ENCODE data around the gene PRKRA.
"Not testable (repeated sequence)": the region's sequence is repeated elsewhere in the genome, so short reads cannot be mapped to it uniquely, and the experiment has no call there.

PRKRA gene

GRCh38 chr2:178450774-178451525 lies at the start of gene PRKRA, which contains the start of gene PJVK:
Gene PRKRA (minus strand): TSS chr2:178451175. CDS start chr2:178451030, 145 bp downstream.
Gene PJVK (plus strand): TSS chr2:178451378. CDS start chr2:178453410, 2,032 bp downstream.
- peak; percentile 99 for DNase-seq (ENCODE audit: low spot score)

- DNase-seq (ENCODE audit: low spot score), result no peak
Observed at GRCh38 chr2:178499640-178500039, 48.7 kb upstream of the PRKRA start.

- DNase-seq (ENCODE audit: low spot score), result no peak
Observed at GRCh38 chr2:178498137-178498536, 47.2 kb upstream of the PRKRA start.

GRCh38 chr2:178496049-178496448 lies 45.1 kb upstream of the PRKRA start:
- no peak for DNase-seq (ENCODE audit: low spot score)

GRCh38 chr2:178491612-178492011 lies 40.6 kb upstream of the PRKRA start:
- DNase-seq (ENCODE audit: low spot score), result no peak

- DNase-seq (ENCODE audit: low spot score), result no peak
Observed at GRCh38 chr2:178485356-178485755, 34.4 kb upstream of the PRKRA start.

GRCh38 chr2:178484245-178485041 lies 33.5 kb upstream of the PRKRA start:
- DNase-seq (ENCODE audit: low spot score), result no peak

- no peak for DNase-seq (ENCODE audit: low spot score)
Observed at GRCh38 chr2:178482437-178482836, 31.5 kb upstream of the PRKRA start.

GRCh38 chr2:178480227-178481181 lies 29.5 kb upstream of the PRKRA start, which contains the start of gene PLEKHA3:
Gene PLEKHA3 (plus strand): TSS chr2:178480457. CDS start chr2:178480870, 413 bp downstream.
- peak; percentile 94 for DNase-seq (ENCODE audit: low spot score)

GRCh38 chr2:178479758-178480226 lies 28.8 kb upstream of the PRKRA start:
- no peak for DNase-seq (ENCODE audit: low spot score)

GRCh38 chr2:178479275-178479616 lies 28.3 kb upstream of the PRKRA start:
- DNase-seq (ENCODE audit: low spot score), result no peak

GRCh38 chr2:178478439-178479274 lies 27.7 kb upstream of the PRKRA start, which contains the start of gene FKBP7:
Gene FKBP7 (minus strand): TSS chr2:178478600. CDS start chr2:178478499, 101 bp downstream.
- peak; percentile 91 for DNase-seq (ENCODE audit: low spot score)

GRCh38 chr2:178478130-178478438 lies 27.1 kb upstream of the PRKRA start:
- DNase-seq (ENCODE audit: low spot score), result peak; percentile 72

GRCh38 chr2:178477443-178478129 lies 26.6 kb upstream of the PRKRA start:
- DNase-seq (ENCODE audit: low spot score), result no peak

GRCh38 chr2:178476477-178476876 lies 25.5 kb upstream of the PRKRA start:
- no peak for DNase-seq (ENCODE audit: low spot score)

GRCh38 chr2:178474560-178474959 lies 23.6 kb upstream of the PRKRA start:
- no peak for DNase-seq (ENCODE audit: low spot score)

- DNase-seq (ENCODE audit: low spot score), result no peak
Observed at GRCh38 chr2:178473931-178474330, 23.0 kb upstream of the PRKRA start.

- no peak for DNase-seq (ENCODE audit: low spot score)
Observed at GRCh38 chr2:178473373-178473772, 22.4 kb upstream of the PRKRA start.

GRCh38 chr2:178471313-178471712 lies 20.3 kb upstream of the PRKRA start:
- DNase-seq (ENCODE audit: low spot score), result not testable (repeated sequence)

GRCh38 chr2:178469219-178469849 lies 18.4 kb upstream of the PRKRA start:
- no peak for DNase-seq (ENCODE audit: low spot score)

All from left forelimb (tissue), 1 donor.